K562 treated with DMSO at 1 percent for 24 hours (cell line): ENCODE results near the gene MRPL24. TPM values are rescaled to one million over a fixed set of nuclear protein-coding genes. Genes with fewer than 3 reads are reported as not detected.

Experiments used
- total RNA-seq: library from RNA; unstranded; fragments of 300-600 nt; gene quantifications from 2 replicates; pipeline ENCODE4 v1.2.3, GENCODE V29; 2022; ENCODE audit warnings: low read depth; ENCODE audit not compliant: insufficient read depth

MRPL24 gene
- 21.1 and 32.9 TPM in 2 replicates for total RNA-seq

GRCh38 chr1:156740741-156741480 lies at the start of gene MRPL24:
TSS of gene MRPL24 (minus strand) at chr1:156741088. CDS start at chr1:156738704, 2,384 bp downstream.

GRCh38 chr1:156767101-156767878 lies 26.4 kb upstream of the MRPL24 start, which contains the start of gene PRCC:
TSS of gene PRCC (plus strand) at chr1:156767535. CDS start at chr1:156767772, 237 bp downstream.

GRCh38 chr1:156751451-156751756 lies 10.5 kb upstream of the MRPL24 start, which contains the start of gene HDGF:
TSS of gene HDGF (minus strand) at chr1:156751675. CDS start at chr1:156751429, 246 bp downstream.

GRCh38 chr1:156728599-156729462 lies 12.1 kb downstream of the MRPL24 start, which contains the start of gene ISG20L2:
TSS of gene ISG20L2 (minus strand) at chr1:156728766. CDS start at chr1:156727652, 1,114 bp downstream.

DNA sequence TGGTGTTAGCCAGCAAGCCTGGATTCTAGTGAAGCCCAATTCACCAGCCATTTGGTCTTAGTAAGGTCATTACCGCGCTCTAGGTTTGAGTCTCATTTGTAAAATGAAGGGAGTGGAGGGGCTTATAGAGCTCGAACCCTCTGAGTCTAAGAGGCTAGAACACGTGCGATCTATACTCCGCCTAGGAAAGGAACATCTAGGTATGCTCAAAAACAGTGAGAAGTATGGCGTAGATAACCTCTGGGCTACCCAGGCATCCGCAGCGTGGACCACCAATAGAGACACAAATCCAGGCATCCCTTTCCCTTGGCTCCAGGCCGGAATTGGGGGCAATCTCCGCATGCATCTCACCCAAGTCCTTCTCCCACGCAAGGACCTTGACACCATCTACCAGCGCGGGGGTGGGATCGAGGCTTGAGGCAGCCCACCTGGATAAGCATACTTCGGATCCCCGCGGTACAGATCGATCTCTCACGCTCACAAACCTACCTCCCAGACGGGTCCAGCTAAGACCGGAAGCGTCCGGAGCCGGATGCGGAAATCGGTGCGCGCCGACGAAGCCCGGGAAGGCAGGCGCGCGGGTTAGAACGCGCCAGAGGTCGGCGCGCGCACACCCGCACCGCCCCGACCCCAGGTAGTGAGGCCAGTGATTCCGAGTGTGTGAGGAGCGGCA lies 12.8 kb downstream of the MRPL24 start, which contains the start of gene METTL25B:
METTL25B (plus strand) TSS at position 544 of the 673 bp plus-strand sequence. CDS start 636 bp downstream, outside the sequence.

DNA sequence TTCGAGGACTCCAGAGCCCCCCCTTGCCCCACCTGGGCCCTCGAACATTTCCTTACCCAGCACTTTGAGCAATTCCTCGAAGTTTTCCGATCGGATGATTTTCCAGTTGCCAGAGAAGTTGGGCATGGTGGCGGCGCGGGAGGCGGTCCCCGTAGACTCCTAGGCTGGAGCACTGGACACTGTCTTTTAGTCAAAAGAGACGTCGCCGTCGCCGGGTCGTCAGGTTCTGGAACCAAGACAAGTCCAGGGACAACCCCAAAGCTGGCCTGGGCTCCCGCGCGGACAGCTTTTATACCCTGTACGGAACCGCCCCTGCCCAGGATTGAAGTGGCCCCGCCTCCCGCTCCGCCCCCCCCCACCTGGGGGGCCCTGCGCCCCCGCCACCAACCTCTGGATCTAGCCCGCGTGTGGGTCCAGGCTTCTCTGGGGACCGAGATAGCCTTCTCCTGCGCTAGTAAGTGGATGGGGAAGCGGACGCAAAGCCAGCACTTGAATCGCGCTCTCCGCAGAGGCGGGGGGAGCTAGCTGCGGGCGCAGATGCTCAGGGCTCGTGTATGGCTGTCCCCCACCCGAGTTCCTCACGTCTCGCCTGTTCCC lies 35.5 kb downstream of the MRPL24 start, which contains the start of gene CRABP2:
CRABP2 (minus strand) TSS at position 263 of the 597 bp plus-strand sequence; CDS start at position 126, 137 bp downstream.

Other genes with a start within 250 kb of the MRPL24 start
- gene MEF2D, start 240.3 kb downstream of the MRPL24 start, total RNA-seq, result 12.9 and 13.0 TPM in 2 replicates
- 25.8 and 26.3 TPM in 2 replicates for gene IQGAP3, start 168.5 kb downstream of the MRPL24 start, total RNA-seq
- gene TTC24, start 161.4 kb downstream of the MRPL24 start, total RNA-seq, result not detected in 2 replicates
- gene NAXE, start 149.3 kb downstream of the MRPL24 start, total RNA-seq, result 150 and 152 TPM in 2 replicates
- gene GPATCH4, start 139.6 kb downstream of the MRPL24 start, total RNA-seq, result 14.5 and 15.0 TPM in 2 replicates
- gene HAPLN2, start 121.7 kb downstream of the MRPL24 start, total RNA-seq, result 5.1 and 5.2 TPM in 2 replicates
- 0.31 and 0.39 TPM in 2 replicates for gene BCAN, start 99.0 kb downstream of the MRPL24 start, total RNA-seq
- 6.8 and 7.7 TPM in 2 replicates for gene NES, start 63.7 kb downstream of the MRPL24 start, total RNA-seq
- 2.5 and 4.2 TPM in 2 replicates for gene CRABP2, start 35.5 kb downstream of the MRPL24 start, total RNA-seq
- 72.0 and 76.3 TPM in 2 replicates for gene METTL25B, start 12.6 kb downstream of the MRPL24 start, total RNA-seq
- gene ISG20L2, start 12.3 kb downstream of the MRPL24 start, total RNA-seq, result 35.3 and 37.3 TPM in 2 replicates
- gene HDGF, start 10.6 kb upstream of the MRPL24 start, total RNA-seq, result 155 and 157 TPM in 2 replicates
- gene PRCC, start 26.4 kb upstream of the MRPL24 start, total RNA-seq, result 92.3 and 97.2 TPM in 2 replicates
- 13.8 and 17.6 TPM in 2 replicates for gene SH2D2A, start 75.8 kb upstream of the MRPL24 start, total RNA-seq
- 0.45 and 0.51 TPM in 2 replicates for gene INSRR, start 118.0 kb upstream of the MRPL24 start, total RNA-seq
- 18.2 and 25.6 TPM in 2 replicates for gene NTRK1, start 119.8 kb upstream of the MRPL24 start, total RNA-seq
- gene PEAR1, start 152.6 kb upstream of the MRPL24 start, total RNA-seq, result 4.9 and 5.1 TPM in 2 replicates
- 0.32 and 0.36 TPM in 2 replicates for gene LRRC71, start 179.5 kb upstream of the MRPL24 start, total RNA-seq